Liver (tissue), 9 donors: ENCODE measurements around the gene GALNTL6. TPM values are rescaled to one million over a fixed set of nuclear protein-coding genes. Genes with fewer than 3 reads are reported as not detected.

Source experiments
- DNase-seq: peaks from one replicate; pipeline ENCODE4 v3.0.0-alpha.2; 2017; ENCODE audit warnings: low spot score
- H3K27ac ChIP-seq, 2 donors: one replicate each; pipeline ENCODE4 v1.7.0; 2013; ENCODE audit warnings: inconsistent platforms in 2 of 2, low read length in 2 of 2, control low read depth in 1 of 2, low read depth in 1 of 2, mild to moderate bottlenecking in 1 of 2
- H3K27me3 ChIP-seq, 4 donors: one replicate each; pipeline versions ENCODE4 v1.6.1 to v1.7.0; 2013; ENCODE audit warnings: low read length in 3 of 4, inconsistent platforms in 1 of 4, mild to moderate bottlenecking in 1 of 4, moderate library complexity in 1 of 4; ENCODE audit not compliant: control insufficient read depth in 4 of 4, insufficient read depth in 4 of 4
- H3K36me3 ChIP-seq, 4 donors: one replicate each; pipeline versions ENCODE4 v1.6.1 to v1.7.0; 2013; ENCODE audit warnings: low read length in 3 of 4, mild to moderate bottlenecking in 3 of 4, low read depth in 1 of 4, moderate library complexity in 1 of 4; ENCODE audit not compliant: control insufficient read depth in 4 of 4, insufficient read depth in 3 of 4
- H3K4me1 ChIP-seq, 4 donors: one replicate each; pipeline versions ENCODE4 v1.6.1 to v1.7.0; 2013; ENCODE audit warnings: low read length in 3 of 4, mild to moderate bottlenecking in 3 of 4, moderate library complexity in 1 of 4; ENCODE audit not compliant: control insufficient read depth in 4 of 4, insufficient read depth in 4 of 4
- H3K4me3 ChIP-seq, 3 donors: one replicate each; pipeline versions ENCODE4 v1.6.1 to v1.7.0; 2013; ENCODE audit warnings: low read length in 3 of 3, control low read depth in 1 of 3, low read depth in 1 of 3, mild to moderate bottlenecking in 1 of 3
- H3K9ac ChIP-seq, 2 donors: one replicate each; pipeline ENCODE4 v1.7.0; 2013; ENCODE audit warnings: low read length in 2 of 2, mild to moderate bottlenecking in 2 of 2, moderate library complexity in 2 of 2, control low read depth in 1 of 2, low read depth in 1 of 2
- H3K9me3 ChIP-seq, 4 donors: one replicate each; pipeline versions ENCODE4 v1.6.1 to v1.7.0; 2013; ENCODE audit warnings: low read length in 3 of 4; ENCODE audit not compliant: control insufficient read depth in 4 of 4
- ATF3 ChIP-seq: IDR thresholded peaks from 2 replicates; pipeline ENCODE4 v1.6.1; 2016; ENCODE audit warnings: antibody characterized with exemption
- CTCF ChIP-seq: fragments of 150-350 bp; IDR thresholded peaks from 2 replicates; pipeline ENCODE4 v1.5.1; 2017; ENCODE audit warnings: improper control_type of control experiment, low read depth, low read length; ENCODE audit not compliant: missing input control
- EGR1 ChIP-seq, 2 donors: IDR thresholded peaks; 2 replicates each; pipeline ENCODE4 v1.6.1; 2016 to 2018; ENCODE audit warnings: antibody characterized with exemption in 2 of 2, low read depth in 2 of 2
- FOXA1 ChIP-seq: IDR thresholded peaks from 2 replicates; pipeline ENCODE4 v1.6.1; 2016; ENCODE audit warnings: antibody characterized with exemption
- FOXA2 ChIP-seq: IDR thresholded peaks from 2 replicates; pipeline ENCODE4 v1.6.1; 2016; ENCODE audit warnings: antibody characterized with exemption
- GABPA ChIP-seq, 2 donors: IDR thresholded peaks in 1 of 2; conservative IDR thresholded peaks in 1 of 2; 2 replicates each; pipeline ENCODE4 v1.6.1; 2016; ENCODE audit warnings: antibody characterized with exemption in 2 of 2, mild to moderate bottlenecking in 1 of 2, moderate library complexity in 1 of 2
- HNF4A ChIP-seq, 2 donors: conservative IDR thresholded peaks; 2 replicates each; pipeline ENCODE4 v1.6.1; 2016; ENCODE audit warnings: antibody characterized with exemption in 2 of 2, mild to moderate bottlenecking in 2 of 2
- HNF4G ChIP-seq: IDR thresholded peaks from 2 replicates; pipeline ENCODE4 v1.6.1; 2016; ENCODE audit warnings: antibody characterized with exemption
- JUND ChIP-seq, 2 donors: IDR thresholded peaks; 2 replicates each; pipeline ENCODE4 v1.6.1; 2016; ENCODE audit warnings: antibody characterized with exemption in 2 of 2
- MAX ChIP-seq: IDR thresholded peaks from 2 replicates; pipeline ENCODE4 v1.6.1; 2016; ENCODE audit warnings: antibody characterized with exemption
- NR2F2 ChIP-seq: IDR thresholded peaks from 2 replicates; pipeline ENCODE4 v1.6.1; 2016; ENCODE audit warnings: antibody characterized with exemption
- RAD21 ChIP-seq, 2 donors: IDR thresholded peaks; 2 replicates each; pipeline ENCODE4 v1.6.1; 2016; ENCODE audit warnings: antibody characterized with exemption in 2 of 2, mild to moderate bottlenecking in 2 of 2
- RXRA ChIP-seq, 2 donors: IDR thresholded peaks; 2 replicates each; pipeline ENCODE4 v1.6.1; 2017 to 2018; ENCODE audit warnings: antibody characterized with exemption in 2 of 2, mild to moderate bottlenecking in 1 of 2
- SP1 ChIP-seq: IDR thresholded peaks from 2 replicates; pipeline ENCODE4 v1.6.1; 2018; ENCODE audit warnings: antibody characterized with exemption, mild to moderate bottlenecking
- TAF1 ChIP-seq: conservative IDR thresholded peaks from 2 replicates; pipeline ENCODE4 v1.6.1; 2016; ENCODE audit warnings: antibody characterized with exemption, mild to moderate bottlenecking
- YY1 ChIP-seq: IDR thresholded peaks from 2 replicates; pipeline ENCODE4 v1.6.1; 2016; ENCODE audit warnings: antibody characterized with exemption, mild to moderate bottlenecking
- WGBS: extraction: QIAGEN DNeasy Blood & Tissue Kit; methylation state at CpG from one replicate; pipeline ENCODE4 v1.1.7; 2013; 5-methylcytosine and 5-hydroxymethylcytosine counted together
- polyA plus RNA-seq, 2 donors: library from polyadenylated mRNA; stranded (reverse) in 1 of 2; unstranded in 1 of 2; fragments of 200-250 nt in 1 of 2; fragments of >200 nt in 1 of 2; fragmentation: Nextera tagmentation in 1 of 2; extraction: Ambion mirVana in 1 of 2; gene quantifications; one replicate each; pipeline versions ENCODE4 v1.2.1 to v1.2.3, GENCODE V29; 2013 to 2015
- total RNA-seq, 2 donors: library from RNA; depleted of rRNA; stranded (reverse); fragments of >200 nt; gene quantifications; one replicate each; pipeline ENCODE4 v1.2.3, GENCODE V29; 2014
- TF ChIP-seq, protein P1 (sequence below): IDR thresholded peaks from 2 replicates; pipeline ENCODE4 v1.6.1; 2016; ENCODE audit warnings: antibody characterized with exemption, mild to moderate bottlenecking
- TF ChIP-seq, protein P2 (sequence below): IDR thresholded peaks from 2 replicates; pipeline ENCODE4 v1.6.1; 2016; ENCODE audit warnings: antibody characterized with exemption
- donor health status: healthy.
- donor health status: healthy.
- donor health status: healthy.
- donor health status: healthy.
- donor health status: healthy.

GALNTL6 gene
- total and polyA plus RNA-seq, 4 donors = 0.06 to 0.08 TPM; not detected in 2

GRCh38 chr4:172129593-172129992, 316.4 kb downstream of the GALNTL6 start:
- no peak overlapping the region for H3K4me3 ChIP-seq
- DNase-seq = no peak
- H3K27ac ChIP-seq = no peak overlapping the region
- 81% methylated on average over 1 of the region's 1 CpG for WGBS
- H3K4me1 ChIP-seq = no peaks in the 10 kb centered on the region
- TF ChIP-seq GABPA (IDR thresholded peaks at IDR 0.05 in 1 of 2, conservative IDR thresholded peaks at IDR 0.05 in 1 of 2) (no peak), TAF1 (no peak), FOXA1 (no peak), HNF4G (no peak), EGR1 (IDR thresholded peaks at IDR 0.05; ENCODE audit: low read depth in 2 of 2) (no peak), MAX (no peak), CTCF (no peak), JUND (IDR thresholded peaks at IDR 0.05) (no peak), NR2F2 (no peak), RAD21 (IDR thresholded peaks at IDR 0.05) (no peak), ATF3 (no peak), SP1 (no peak), YY1 (no peak), HNF4A (conservative IDR thresholded peaks at IDR 0.05) (no peak), RXRA (IDR thresholded peaks at IDR 0.05) (no peak), FOXA2 (no peak)
- TF ChIP-seq, protein P1, sequence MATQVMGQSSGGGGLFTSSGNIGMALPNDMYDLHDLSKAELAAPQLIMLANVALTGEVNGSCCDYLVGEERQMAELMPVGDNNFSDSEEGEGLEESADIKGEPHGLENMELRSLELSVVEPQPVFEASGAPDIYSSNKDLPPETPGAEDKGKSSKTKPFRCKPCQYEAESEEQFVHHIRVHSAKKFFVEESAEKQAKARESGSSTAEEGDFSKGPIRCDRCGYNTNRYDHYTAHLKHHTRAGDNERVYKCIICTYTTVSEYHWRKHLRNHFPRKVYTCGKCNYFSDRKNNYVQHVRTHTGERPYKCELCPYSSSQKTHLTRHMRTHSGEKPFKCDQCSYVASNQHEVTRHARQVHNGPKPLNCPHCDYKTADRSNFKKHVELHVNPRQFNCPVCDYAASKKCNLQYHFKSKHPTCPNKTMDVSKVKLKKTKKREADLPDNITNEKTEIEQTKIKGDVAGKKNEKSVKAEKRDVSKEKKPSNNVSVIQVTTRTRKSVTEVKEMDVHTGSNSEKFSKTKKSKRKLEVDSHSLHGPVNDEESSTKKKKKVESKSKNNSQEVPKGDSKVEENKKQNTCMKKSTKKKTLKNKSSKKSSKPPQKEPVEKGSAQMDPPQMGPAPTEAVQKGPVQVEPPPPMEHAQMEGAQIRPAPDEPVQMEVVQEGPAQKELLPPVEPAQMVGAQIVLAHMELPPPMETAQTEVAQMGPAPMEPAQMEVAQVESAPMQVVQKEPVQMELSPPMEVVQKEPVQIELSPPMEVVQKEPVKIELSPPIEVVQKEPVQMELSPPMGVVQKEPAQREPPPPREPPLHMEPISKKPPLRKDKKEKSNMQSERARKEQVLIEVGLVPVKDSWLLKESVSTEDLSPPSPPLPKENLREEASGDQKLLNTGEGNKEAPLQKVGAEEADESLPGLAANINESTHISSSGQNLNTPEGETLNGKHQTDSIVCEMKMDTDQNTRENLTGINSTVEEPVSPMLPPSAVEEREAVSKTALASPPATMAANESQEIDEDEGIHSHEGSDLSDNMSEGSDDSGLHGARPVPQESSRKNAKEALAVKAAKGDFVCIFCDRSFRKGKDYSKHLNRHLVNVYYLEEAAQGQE = no peak
- TF ChIP-seq, protein P2, sequence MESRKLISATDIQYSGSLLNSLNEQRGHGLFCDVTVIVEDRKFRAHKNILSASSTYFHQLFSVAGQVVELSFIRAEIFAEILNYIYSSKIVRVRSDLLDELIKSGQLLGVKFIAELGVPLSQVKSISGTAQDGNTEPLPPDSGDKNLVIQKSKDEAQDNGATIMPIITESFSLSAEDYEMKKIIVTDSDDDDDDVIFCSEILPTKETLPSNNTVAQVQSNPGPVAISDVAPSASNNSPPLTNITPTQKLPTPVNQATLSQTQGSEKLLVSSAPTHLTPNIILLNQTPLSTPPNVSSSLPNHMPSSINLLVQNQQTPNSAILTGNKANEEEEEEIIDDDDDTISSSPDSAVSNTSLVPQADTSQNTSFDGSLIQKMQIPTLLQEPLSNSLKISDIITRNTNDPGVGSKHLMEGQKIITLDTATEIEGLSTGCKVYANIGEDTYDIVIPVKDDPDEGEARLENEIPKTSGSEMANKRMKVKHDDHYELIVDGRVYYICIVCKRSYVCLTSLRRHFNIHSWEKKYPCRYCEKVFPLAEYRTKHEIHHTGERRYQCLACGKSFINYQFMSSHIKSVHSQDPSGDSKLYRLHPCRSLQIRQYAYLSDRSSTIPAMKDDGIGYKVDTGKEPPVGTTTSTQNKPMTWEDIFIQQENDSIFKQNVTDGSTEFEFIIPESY = no peak
- H3K9ac ChIP-seq = no peak overlapping the region
- H3K9me3 ChIP-seq = no peaks in the 10 kb centered on the region
- no peaks in the 10 kb centered on the region for H3K27me3 ChIP-seq
- H3K36me3 ChIP-seq = no peaks in the 10 kb centered on the region
